GM18502 (cell line): ENCODE results near the gene DNAH7.
A peak's percentile ranks its signal among the peaks of the same experiment; 100 is the strongest.

Experiments
- ATAC-seq: cut with Tn5 transposase; IDR thresholded peaks from one replicate; pipeline ENCODE4 v1.9.1; 2021; ENCODE audit warnings: mild to moderate bottlenecking; ENCODE audit not compliant: unreplicated experiment, poor library complexity

The DNAH7 gene

DNA sequence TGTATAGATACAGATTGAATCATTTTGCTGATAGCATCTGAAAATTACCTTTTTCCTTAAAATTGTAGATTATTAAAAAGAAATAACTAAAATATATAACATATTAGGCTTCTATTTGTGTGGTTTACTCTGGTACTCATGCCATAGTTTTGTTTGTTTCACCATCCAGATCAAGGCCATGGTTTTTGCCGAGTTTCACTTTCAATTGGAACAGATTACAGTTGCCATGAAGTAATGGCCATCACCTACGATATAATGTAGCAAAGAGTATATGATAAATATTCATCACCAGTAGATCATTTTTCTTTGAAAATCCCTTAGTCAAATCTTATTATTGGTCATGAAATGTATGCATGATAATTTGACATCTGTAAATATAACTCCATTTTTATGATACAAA, 11.9 kb upstream of the DNAH7 start:
- peak; percentile 62 for ATAC-seq

GRCh38 chr2:196079052-196079451, 10.4 kb upstream of the DNAH7 start:
- ATAC-seq = no peak

GRCh38 chr2:196077821-196078220, 9.2 kb upstream of the DNAH7 start:
- ATAC-seq = no peak

- ATAC-seq = peak; percentile 69
Observed at GRCh38 chr2:196076778-196077568, 8.3 kb upstream of the DNAH7 start.

DNA sequence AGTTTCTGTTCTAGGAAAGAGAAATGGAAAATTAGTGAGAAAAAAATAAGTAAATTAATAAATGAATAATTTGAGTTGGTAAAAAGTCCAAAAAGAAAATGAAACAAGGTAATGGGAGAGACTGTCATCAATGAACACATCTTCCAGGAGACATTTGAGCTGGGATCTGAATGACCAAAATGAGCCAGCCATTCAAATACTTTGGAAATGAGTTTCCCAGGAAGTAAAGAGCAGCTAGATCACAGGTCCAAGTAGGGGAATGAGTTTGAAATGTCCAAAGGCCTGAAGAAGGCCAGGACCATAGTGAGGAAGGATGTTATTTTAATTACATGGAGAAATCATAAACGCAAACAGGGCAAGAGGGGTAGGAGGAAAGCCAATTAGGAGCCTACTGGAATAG, 6.6 kb upstream of the DNAH7 start:
- ATAC-seq = no peak

GRCh38 chr2:196074631-196075030, 6.0 kb upstream of the DNAH7 start:
- ATAC-seq = no peak

DNA sequence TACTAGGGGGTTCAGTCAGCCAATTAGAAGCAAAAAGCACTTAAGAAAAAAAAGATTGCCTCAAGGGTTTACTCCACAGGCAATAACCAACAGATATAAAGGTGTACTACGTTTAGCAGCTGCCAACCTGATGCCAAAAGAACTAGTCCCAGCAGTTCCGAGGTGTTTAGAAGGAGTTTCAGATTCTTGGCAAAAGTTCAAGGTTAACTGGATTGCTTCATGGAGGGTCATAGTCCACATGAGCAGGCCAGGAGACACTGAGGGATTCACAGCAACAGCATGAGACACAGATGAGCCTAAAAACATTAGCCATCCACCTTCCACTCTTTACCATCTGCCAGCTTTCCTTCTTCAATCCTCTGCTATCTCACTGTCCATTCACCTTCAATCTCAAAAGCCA, 4.9 kb upstream of the DNAH7 start:
- no peak for ATAC-seq

GRCh38 chr2:196067088-196067382, 1.6 kb downstream of the DNAH7 start:
- no peak for ATAC-seq

DNA sequence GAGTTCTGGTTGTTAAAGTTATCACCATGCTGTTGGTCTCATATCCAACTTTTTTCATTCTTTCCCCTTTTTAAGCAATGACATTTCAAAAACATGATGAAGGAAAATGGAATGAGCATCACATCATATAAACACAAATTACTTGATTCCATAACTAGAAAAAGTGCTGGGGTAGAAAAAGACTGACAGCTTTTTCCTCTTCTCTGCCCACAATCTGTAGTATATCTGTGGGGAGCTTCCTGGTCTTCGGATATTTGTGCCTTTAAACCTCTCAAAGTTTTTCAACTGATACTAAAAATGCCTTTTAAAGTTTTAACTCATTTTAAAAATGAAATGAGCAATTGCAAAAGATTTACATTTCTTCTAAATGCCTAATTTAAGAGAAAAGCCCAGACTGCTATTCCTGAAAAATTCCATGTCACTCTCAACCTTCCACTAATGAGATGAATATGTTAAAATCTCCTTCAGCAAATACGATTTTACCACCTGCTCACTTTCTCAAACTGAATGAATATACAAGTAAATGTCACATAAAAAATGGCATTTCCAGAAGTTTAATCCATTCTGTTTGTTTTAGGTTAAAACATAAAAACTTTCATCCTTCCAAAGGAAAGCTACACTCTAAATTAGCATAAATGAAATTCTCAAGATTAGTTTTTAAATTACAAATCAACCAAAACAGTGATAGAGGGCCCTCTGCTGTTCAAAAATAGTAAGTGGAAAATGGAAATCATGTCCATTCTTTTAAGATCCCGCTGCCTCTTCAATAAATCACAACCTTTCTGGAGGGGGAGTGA, 2.1 kb downstream of the DNAH7 start:
- no peak for ATAC-seq

GRCh38 chr2:196063773-196064172, 4.9 kb downstream of the DNAH7 start:
- ATAC-seq = no peak

DNA sequence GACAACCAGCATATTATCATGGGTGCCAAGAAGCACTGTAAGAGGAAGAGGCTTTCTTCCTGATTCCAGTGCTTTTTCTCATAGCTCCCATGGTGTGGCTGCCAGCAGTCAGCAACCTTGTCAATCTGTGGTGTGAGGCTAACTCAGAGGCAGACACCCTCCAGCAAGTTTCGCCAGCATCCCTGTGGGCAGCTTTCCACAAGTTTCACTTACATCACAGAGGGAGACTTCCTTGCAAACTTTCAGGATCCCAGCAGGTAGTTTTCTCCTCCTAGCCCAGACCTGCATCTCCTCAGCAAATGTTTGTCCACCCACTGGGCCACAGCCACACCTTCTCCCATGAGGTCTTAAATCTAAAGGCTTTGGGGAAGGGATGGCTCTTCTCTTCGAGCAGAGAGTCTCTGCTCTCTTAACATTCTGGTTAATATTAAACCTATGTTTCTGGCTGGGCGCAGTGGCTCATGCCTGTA, 9.1 kb downstream of the DNAH7 start:
- ATAC-seq = no peak

DNA sequence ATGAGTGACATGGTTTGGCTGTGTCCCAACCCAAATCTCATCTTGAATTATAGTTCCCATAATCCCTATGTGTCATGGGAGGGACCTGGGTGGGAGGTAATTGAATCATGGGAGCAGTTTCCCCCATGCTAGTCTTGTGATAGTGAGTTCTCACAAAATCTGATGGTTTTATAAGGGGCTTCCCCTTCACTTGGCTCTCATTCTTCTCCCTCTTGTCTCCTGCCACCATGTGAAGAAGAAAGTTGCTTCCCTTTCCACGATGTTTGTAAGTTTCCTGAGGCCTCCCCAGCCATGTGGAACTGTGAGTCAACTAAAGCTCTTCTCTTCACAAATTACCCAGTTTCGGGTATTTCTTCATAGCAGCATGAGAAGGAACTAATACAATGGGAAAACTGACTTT, 14.0 kb downstream of the DNAH7 start:
- ATAC-seq = no peak

- ATAC-seq = peak; percentile 62
Observed at GRCh38 chr2:196046123-196046917, 22.3 kb downstream of the DNAH7 start.

DNA sequence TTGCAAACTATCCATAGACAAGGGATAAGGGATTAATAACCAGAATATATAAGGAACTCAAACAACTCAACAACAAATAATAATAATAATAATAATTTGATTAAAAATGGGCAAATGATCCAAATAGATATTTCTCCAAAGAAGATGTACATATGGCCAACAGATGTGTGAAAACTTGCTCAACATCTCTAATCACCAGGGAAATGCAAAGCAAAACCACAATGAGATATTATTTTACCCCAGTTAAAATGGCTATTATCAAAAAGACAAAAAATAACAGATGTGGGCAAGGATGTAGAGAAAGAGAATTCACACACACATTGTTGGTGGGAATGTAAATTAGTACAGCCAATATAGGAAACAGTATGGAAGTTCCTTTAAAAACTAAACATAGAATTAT, 26.9 kb downstream of the DNAH7 start:
- no peak for ATAC-seq

- ATAC-seq = no peak
Observed at GRCh38 chr2:196040218-196040617, 28.4 kb downstream of the DNAH7 start.

DNA sequence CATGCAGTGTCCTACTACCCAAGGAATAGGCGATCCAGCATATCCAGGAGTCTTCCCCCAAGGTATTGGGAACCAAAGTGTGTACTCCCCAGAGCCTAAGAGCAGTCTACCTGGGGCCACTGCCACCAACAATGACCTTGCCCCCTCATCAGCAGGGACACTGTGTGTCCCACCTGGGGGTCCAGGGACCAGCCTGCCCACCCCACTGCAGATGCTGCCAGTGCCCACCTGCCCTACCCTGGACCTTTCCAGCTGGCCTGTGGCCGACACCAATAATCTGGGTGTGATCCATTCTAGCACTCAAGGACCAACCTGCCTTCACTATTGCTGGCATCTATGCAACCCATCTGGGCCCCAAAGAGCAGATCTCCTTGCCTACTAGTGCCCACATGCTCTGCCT, 32.2 kb downstream of the DNAH7 start:
- no peak for ATAC-seq

DNA sequence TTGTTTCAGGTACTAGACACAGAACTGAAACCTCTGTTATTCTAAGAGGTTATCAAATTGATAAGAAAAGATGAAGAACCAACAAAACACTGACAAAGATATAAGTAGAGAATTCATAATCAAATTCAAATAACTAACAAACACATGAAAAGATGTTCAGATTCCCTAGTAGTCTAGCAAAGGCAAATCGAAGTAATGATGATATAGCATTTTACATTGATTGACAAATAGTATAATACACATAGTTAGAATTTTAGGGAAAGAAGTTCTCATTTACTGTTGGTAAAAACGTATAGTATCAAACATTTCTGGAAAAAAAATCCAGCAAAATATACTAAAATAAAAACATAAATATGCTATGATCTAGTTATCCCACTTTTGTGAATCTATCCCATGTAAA, 50.6 kb downstream of the DNAH7 start:
- no peak for ATAC-seq

DNA sequence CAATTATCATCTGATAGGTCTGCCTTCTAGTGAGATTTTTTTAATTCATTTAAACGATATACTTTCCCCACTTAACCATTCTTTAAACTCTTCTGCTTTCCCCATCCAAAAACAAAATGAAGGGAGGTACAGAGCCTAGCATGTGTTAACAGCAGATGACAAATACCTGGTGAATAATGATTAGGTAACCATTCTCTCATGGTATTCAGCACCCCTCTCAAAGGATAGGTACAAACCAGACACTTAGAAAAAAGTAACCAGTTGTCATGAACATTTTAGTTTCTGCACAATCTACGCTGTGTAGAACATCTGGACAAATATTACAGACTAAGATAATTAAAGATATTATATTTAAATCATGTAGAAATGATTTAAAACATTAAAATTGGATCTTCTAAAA, 56.3 kb downstream of the DNAH7 start:
- ATAC-seq = no peak

DNA sequence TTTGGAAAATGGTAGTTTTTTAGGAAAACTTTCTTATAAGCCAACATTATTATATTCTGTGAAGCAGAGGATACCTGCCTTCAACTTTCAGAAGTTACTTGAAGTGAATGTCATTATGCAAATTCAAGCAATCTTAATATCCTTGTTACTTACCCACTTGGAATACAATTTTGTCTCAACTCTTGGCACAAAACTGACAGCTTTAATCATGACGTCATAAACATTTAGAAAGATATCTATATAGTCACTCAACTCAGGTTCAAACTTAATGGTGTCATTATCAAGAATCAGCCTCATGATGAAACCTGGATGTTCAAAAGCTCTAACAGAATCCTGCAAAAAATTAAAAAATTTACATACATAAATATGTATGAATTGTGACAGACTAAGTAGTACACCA, 68.1 kb downstream of the DNAH7 start:
- no peak for ATAC-seq

DNA sequence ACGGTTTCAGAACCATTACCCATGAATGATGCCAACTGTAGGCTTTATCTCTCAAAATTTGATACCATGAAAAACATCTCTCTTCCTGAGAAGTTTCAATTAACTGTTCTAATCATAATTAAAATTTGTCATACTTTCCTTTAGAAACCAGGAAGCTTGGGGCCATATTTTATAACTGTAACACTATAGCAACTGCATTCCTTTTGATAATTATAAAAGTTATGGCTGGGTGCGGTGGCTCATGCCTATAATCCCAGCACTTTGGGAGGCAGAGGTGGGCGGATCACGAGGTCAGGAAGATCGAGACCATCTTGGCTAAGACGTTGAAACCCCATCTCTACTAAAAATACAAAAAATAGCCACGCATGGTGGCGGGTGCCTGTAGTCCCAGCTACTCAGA, 70.6 kb downstream of the DNAH7 start:
- no peak for ATAC-seq

- ATAC-seq = no peak
Observed at GRCh38 chr2:195995499-195995898, 73.1 kb downstream of the DNAH7 start.
